ENCODE data around the gene P2RY12. TPM values are rescaled to one million over a fixed set of nuclear protein-coding genes. Genes with fewer than 3 reads are reported as not detected.

Gene P2RY12
- total RNA-seq, 1 experiment from 2014 or later: not detected

DNA sequence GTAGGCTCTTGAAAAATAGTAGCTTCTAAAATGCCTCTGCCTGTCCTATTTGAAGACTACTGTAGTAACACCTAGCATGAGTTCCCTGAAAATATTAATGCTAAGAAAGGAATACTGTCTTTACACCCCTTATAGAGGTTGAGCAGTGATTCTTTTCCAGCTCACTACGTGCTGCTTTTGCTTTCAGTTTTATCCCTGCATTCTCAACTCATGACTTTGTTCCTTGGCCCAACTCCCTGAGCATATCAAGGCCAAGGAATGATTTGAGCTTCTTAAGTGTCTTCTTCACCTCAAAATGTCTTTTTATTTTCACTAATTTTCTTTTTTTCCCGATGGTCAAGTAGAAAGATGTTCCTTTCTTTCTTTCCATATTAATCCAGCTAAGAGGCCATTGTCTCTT is 38.7 kb downstream of the P2RY12 start:
- Histone ChIP-seq H3F3A (ENCODE audit: low read length, unreplicated experiment) (no peaks in the 10 kb centered on the region), H3K27ac (ENCODE audit: low read length) (no peak overlapping the region), H4K20me1 (ENCODE audit: low read length) (no peaks in the 10 kb centered on the region), H3K9me2 (replicated peaks; ENCODE audit: low read length) (no peaks in the 10 kb centered on the region), H3K4me1 (ENCODE audit: insufficient read depth, low read length) (no peaks in the 10 kb centered on the region), H3K27me3 (ENCODE audit: low read length) (no peaks in the 10 kb centered on the region), H3K4me3 (ENCODE audit: low read length) (0 out of 2 replicates have a peak overlapping the region, but pooled peaks have one; percentile 9), H3K36me3 (ENCODE audit: low read depth, low read length) (no peaks in the 10 kb centered on the region), H3K4me2 (ENCODE audit: low read length) (no peak overlapping the region), H3K9ac (ENCODE audit: low read length) (no peak overlapping the region), H3K9me3 (ENCODE audit: low read length) (no peaks in the 10 kb centered on the region), H3K79me2 (ENCODE audit: low read length) (no peaks in the 10 kb centered on the region), H2AFZ (ENCODE audit: low read length) (no peak overlapping the region)
- DNase-seq (peak; percentile 10), ATAC-seq (no peak)
- TF ChIP-seq EZH2phosphoT487 (IDR thresholded peaks at IDR 0.05; ENCODE audit: borderline replicate concordance, low read length) (no peak), EZH2 (IDR thresholded peaks at IDR 0.05; ENCODE audit: low read length, unreplicated experiment) (no peak)
- TF ChIP-seq, protein P1, sequence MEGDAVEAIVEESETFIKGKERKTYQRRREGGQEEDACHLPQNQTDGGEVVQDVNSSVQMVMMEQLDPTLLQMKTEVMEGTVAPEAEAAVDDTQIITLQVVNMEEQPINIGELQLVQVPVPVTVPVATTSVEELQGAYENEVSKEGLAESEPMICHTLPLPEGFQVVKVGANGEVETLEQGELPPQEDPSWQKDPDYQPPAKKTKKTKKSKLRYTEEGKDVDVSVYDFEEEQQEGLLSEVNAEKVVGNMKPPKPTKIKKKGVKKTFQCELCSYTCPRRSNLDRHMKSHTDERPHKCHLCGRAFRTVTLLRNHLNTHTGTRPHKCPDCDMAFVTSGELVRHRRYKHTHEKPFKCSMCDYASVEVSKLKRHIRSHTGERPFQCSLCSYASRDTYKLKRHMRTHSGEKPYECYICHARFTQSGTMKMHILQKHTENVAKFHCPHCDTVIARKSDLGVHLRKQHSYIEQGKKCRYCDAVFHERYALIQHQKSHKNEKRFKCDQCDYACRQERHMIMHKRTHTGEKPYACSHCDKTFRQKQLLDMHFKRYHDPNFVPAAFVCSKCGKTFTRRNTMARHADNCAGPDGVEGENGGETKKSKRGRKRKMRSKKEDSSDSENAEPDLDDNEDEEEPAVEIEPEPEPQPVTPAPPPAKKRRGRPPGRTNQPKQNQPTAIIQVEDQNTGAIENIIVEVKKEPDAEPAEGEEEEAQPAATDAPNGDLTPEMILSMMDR (conservative IDR thresholded peaks at IDR 0.05; ENCODE audit: low read depth, low read length): no peak
- CTCF ChIA-PET: interaction anchor here (0.7 kb wide), 1 partner anchor 1074 kb away, joined by 12 read pairs; no protein-coding TSS in a partner anchor
- POLR2A ChIA-PET (ENCODE audit: unreplicated experiment): no interaction called here
- intact Hi-C loops (cut with micrococcal nuclease): no loop called here
- no TSS peak for BruUV-seq (replicated peaks)

DNA sequence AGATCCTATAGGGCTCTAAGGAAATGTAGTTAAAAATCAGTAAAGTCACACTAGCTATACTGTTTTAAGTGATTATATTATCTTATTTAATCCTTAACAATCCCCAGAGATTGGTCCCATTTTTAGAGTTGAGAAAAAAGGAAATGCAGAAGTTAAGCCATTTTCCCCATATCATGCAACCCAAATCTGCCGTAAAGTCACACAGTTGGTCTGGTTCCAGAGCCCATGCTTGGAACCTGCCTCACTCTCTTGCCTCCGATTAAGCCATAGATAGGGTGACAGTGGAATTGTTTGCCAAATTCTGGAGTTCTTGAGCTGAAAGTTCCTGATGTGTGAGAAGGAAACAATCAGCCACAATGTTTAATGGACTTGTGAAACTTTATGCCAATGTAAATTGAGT is 52.9 kb downstream of the P2RY12 start:
- no peaks in the 10 kb centered on the region for H3K36me3 ChIP-seq (ENCODE audit: low read depth, low read length)
- no peak overlapping the region for H2AFZ ChIP-seq (ENCODE audit: low read length)
- TF ChIP-seq, protein P1 (conservative IDR thresholded peaks at IDR 0.05; ENCODE audit: low read depth, low read length): no peak
- TF ChIP-seq EZH2 (IDR thresholded peaks at IDR 0.05; ENCODE audit: low read length, unreplicated experiment) (no peak), EZH2phosphoT487 (IDR thresholded peaks at IDR 0.05; ENCODE audit: borderline replicate concordance, low read length) (no peak)
- intact Hi-C loops (cut with micrococcal nuclease): no loop called here
- no peak overlapping the region for H3K27ac ChIP-seq (ENCODE audit: low read length)
- H3K79me2 ChIP-seq (ENCODE audit: low read length): no peaks in the 10 kb centered on the region
- H3K4me2 ChIP-seq (ENCODE audit: low read length): no peak overlapping the region
- POLR2A ChIA-PET (ENCODE audit: unreplicated experiment): interaction anchor here (0.5 kb wide), 1 partner anchor 828 kb away, joined by 4 read pairs; no protein-coding TSS in a partner anchor
- DNase-seq: no peak
- CTCF ChIA-PET: no interaction called here
- H3K9me2 ChIP-seq (replicated peaks; ENCODE audit: low read length): no peaks in the 10 kb centered on the region
- peaks cover 18% of the 10 kb centered on the region for H3K4me1 ChIP-seq (ENCODE audit: insufficient read depth, low read length)
- no peak for ATAC-seq
- H3F3A ChIP-seq (ENCODE audit: low read length, unreplicated experiment): no peaks in the 10 kb centered on the region
- H3K9me3 ChIP-seq (ENCODE audit: low read length): no peaks in the 10 kb centered on the region
- H3K4me3 ChIP-seq (ENCODE audit: low read length): no peak overlapping the region
- H3K27me3 ChIP-seq (ENCODE audit: low read length): no peaks in the 10 kb centered on the region
- H4K20me1 ChIP-seq (ENCODE audit: low read length): no peaks in the 10 kb centered on the region
- H3K9ac ChIP-seq (ENCODE audit: low read length): no peak overlapping the region
- no TSS peak for BruUV-seq (replicated peaks)

DNA sequence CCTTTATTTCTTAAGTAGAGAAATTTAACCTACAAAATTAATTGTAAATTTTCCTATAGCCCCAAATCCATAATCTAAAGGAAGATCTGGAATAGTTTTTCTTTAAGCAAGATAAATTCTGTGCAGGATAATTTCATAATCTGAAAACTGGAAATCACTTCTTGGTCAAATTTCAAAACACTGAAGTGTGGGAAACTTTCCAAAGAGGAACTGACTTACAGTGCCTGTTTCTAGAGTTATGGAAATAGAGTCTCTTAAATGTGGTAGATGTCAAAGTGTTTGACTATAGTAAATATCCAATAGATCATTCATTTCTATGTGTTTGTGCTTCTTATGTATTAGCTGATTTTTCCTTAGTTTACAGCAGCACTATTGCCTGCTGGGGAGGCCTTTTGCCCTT is 53.7 kb downstream of the P2RY12 start:
- no peak overlapping the region for H2AFZ ChIP-seq (ENCODE audit: low read length)
- TF ChIP-seq EZH2 (IDR thresholded peaks at IDR 0.05; ENCODE audit: low read length, unreplicated experiment) (no peak), EZH2phosphoT487 (IDR thresholded peaks at IDR 0.05; ENCODE audit: borderline replicate concordance, low read length) (no peak)
- TF ChIP-seq, protein P1 (conservative IDR thresholded peaks at IDR 0.05; ENCODE audit: low read depth, low read length): no peak
- POLR2A ChIA-PET (ENCODE audit: unreplicated experiment): no interaction called here

More for the DNA sequence above, 53.7 kb downstream of the P2RY12 start:
- Histone ChIP-seq H3K27ac (ENCODE audit: low read length) (no peak overlapping the region), H3K27me3 (ENCODE audit: low read length) (no peaks in the 10 kb centered on the region), H3F3A (ENCODE audit: low read length, unreplicated experiment) (no peaks in the 10 kb centered on the region), H3K4me3 (ENCODE audit: low read length) (no peak overlapping the region), H3K4me1 (ENCODE audit: insufficient read depth, low read length) (peaks cover 18% of the 10 kb centered on the region), H3K9me2 (replicated peaks; ENCODE audit: low read length) (no peaks in the 10 kb centered on the region), H3K4me2 (ENCODE audit: low read length) (no peak overlapping the region), H3K36me3 (ENCODE audit: low read depth, low read length) (no peaks in the 10 kb centered on the region), H4K20me1 (ENCODE audit: low read length) (no peaks in the 10 kb centered on the region), H3K79me2 (ENCODE audit: low read length) (no peaks in the 10 kb centered on the region), H3K9ac (ENCODE audit: low read length) (no peak overlapping the region), H3K9me3 (ENCODE audit: low read length) (no peaks in the 10 kb centered on the region)
- DNase-seq: no peak
- ATAC-seq: no peak
- CTCF ChIA-PET: no interaction called here
- BruUV-seq (replicated peaks): no TSS peak
- intact Hi-C loops (cut with micrococcal nuclease): no loop called here
